Liver (tissue), 3 donors: ENCODE measurements around the gene FBN1.

Source experiments
- CTCF ChIP-seq: fragments of 150-350 bp; IDR thresholded peaks from 2 replicates; pipeline ENCODE4 v1.5.1; 2017; ENCODE audit warnings: improper control_type of control experiment, low read depth, low read length; ENCODE audit not compliant: missing input control
- EGR1 ChIP-seq, 2 donors: IDR thresholded peaks; 2 replicates each; pipeline ENCODE4 v1.6.1; 2016 to 2018; ENCODE audit warnings: antibody characterized with exemption in 2 of 2, low read depth in 2 of 2
- MAX ChIP-seq: IDR thresholded peaks from 2 replicates; pipeline ENCODE4 v1.6.1; 2016; ENCODE audit warnings: antibody characterized with exemption
- donor health status: healthy.
- donor health status: healthy.

GRCh38 chr15:48616216-48616615 lies 29.3 kb downstream of the FBN1 start:
- no peak for TF ChIP-seq MAX
- TF ChIP-seq CTCF: no peak
- TF ChIP-seq EGR1 (IDR thresholded peaks at IDR 0.05; ENCODE audit: low read depth in 2 of 2): no peak
